ENCODE data around the gene CD3G.
"Not testable (repeated sequence)": the region's sequence is repeated elsewhere in the genome, so short reads cannot be mapped to it uniquely, and the experiment has no call there.

CD3G gene

GRCh38 chr11:118343981-118344515 lies at the start of gene CD3G:
TSS of gene CD3G (plus strand) at chr11:118344344. CDS start at chr11:118344424, 80 bp downstream.
- peak; percentile 52 to 74 for DNase-seq (ENCODE audit: low read depth in 2 of 2)

GRCh38 chr11:118295199-118295598 lies 48.9 kb upstream of the CD3G start:
- DNase-seq (ENCODE audit: low read depth in 2 of 2): no peak

- peak in 1 of 2 donors; percentile 22 for DNase-seq (ENCODE audit: low read depth in 2 of 2)
Observed at GRCh38 chr11:118295815-118296454, 48.2 kb upstream of the CD3G start.

GRCh38 chr11:118301600-118302195 lies 42.4 kb upstream of the CD3G start:
- no peak for DNase-seq (ENCODE audit: low read depth in 2 of 2)

- no peak for DNase-seq (ENCODE audit: low read depth in 2 of 2)
Observed at GRCh38 chr11:118304227-118304567, 39.9 kb upstream of the CD3G start.

GRCh38 chr11:118304568-118305248 lies 39.4 kb upstream of the CD3G start, which contains the start of gene CD3E:
TSS of gene CD3E (plus strand) at chr11:118304730. CDS start at chr11:118304953, 223 bp downstream.
- peak; percentile 55 to 63 for DNase-seq (ENCODE audit: low read depth in 2 of 2)

GRCh38 chr11:118305726-118306125 lies 38.4 kb upstream of the CD3G start:
- DNase-seq (ENCODE audit: low read depth in 2 of 2): no peak

GRCh38 chr11:118306556-118306955 lies 37.6 kb upstream of the CD3G start:
- DNase-seq (ENCODE audit: low read depth in 2 of 2): peak; percentile 45 to 48

GRCh38 chr11:118308995-118309528 lies 35.1 kb upstream of the CD3G start:
- DNase-seq (ENCODE audit: low read depth in 2 of 2): not testable (repeated sequence)

GRCh38 chr11:118310271-118310670 lies 33.9 kb upstream of the CD3G start:
- no peak for DNase-seq (ENCODE audit: low read depth in 2 of 2)

GRCh38 chr11:118310781-118311485 lies 33.2 kb upstream of the CD3G start:
- DNase-seq (ENCODE audit: low read depth in 2 of 2): no peak

- no peak for DNase-seq (ENCODE audit: low read depth in 2 of 2)
Observed at GRCh38 chr11:118311518-118311917, 32.6 kb upstream of the CD3G start.

GRCh38 chr11:118312328-118312727 lies 31.8 kb upstream of the CD3G start:
- no peak for DNase-seq (ENCODE audit: low read depth in 2 of 2)

- no peak for DNase-seq (ENCODE audit: low read depth in 2 of 2)
Observed at GRCh38 chr11:118313242-118313641, 30.9 kb upstream of the CD3G start.

- no peak for DNase-seq (ENCODE audit: low read depth in 2 of 2)
Observed at GRCh38 chr11:118314988-118315411, 29.1 kb upstream of the CD3G start.

- DNase-seq (ENCODE audit: low read depth in 2 of 2): no peak
Observed at GRCh38 chr11:118318124-118318523, 26.0 kb upstream of the CD3G start.

- no peak for DNase-seq (ENCODE audit: low read depth in 2 of 2)
Observed at GRCh38 chr11:118318581-118319336, 25.4 kb upstream of the CD3G start.

GRCh38 chr11:118319337-118319707 lies 24.8 kb upstream of the CD3G start:
- DNase-seq (ENCODE audit: low read depth in 2 of 2): no peak

GRCh38 chr11:118320515-118320914 lies 23.6 kb upstream of the CD3G start:
- no peak for DNase-seq (ENCODE audit: low read depth in 2 of 2)

GRCh38 chr11:118321386-118322082 lies 22.6 kb upstream of the CD3G start:
- no peak for DNase-seq (ENCODE audit: low read depth in 2 of 2)

- DNase-seq (ENCODE audit: low read depth in 2 of 2): no peak
Observed at GRCh38 chr11:118322721-118323120, 21.4 kb upstream of the CD3G start.
